ENCODE data around the gene SHROOM2. TPM values are rescaled to one million over a fixed set of nuclear protein-coding genes. Genes with fewer than 3 reads are reported as not detected.

Gene SHROOM2
- total and polyA plus RNA-seq, 10 donors: 0.21 to 3.7 (median 1.6) TPM

DNA sequence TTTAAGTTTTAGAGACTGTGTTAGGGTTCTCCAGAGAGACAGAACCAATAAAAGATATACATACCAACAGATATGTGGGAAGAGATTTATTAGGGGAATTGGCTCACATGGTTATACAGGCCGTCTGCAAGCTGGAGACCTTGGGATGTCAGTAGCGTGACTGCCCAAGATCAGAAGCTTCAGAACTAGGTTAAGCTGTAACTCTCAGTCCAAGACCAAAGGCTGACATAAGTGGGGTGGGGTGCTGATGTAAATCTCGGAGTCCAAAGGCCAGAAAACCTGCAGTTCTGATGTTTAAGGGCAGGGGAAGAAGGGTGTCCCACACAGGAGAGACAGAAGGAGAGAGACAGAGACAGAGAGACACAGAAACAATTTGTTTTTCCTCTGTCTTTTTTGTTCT is 191.4 kb downstream of the SHROOM2 start:
- WGBS, 5 donors: 69 to 100% (median 83%) methylated on average over 3 of the region's 3 CpGs
- DNase-seq: no peak
- intact Hi-C loops (cut with DNase I; ENCODE audit: low total_unique reads): no loop called here
- Histone ChIP-seq H3K4me1 (peaks cover 0 to 22% (median 5%) of the 10 kb centered on the region in 6 donors), H3K36me3 (no peaks in the 10 kb centered on the region), H3K27me3 (replicated peaks in 1 of 7) (no peaks in the 10 kb centered on the region), H3K4me3 (no peak overlapping the region), H3K9me3 (peaks cover 0 to 24% (median 2%) of the 10 kb centered on the region in 8 donors), H3K27ac (no peak overlapping the region)
- no peak for TF ChIP-seq POLR2A (IDR thresholded peaks at IDR 0.05)

DNA sequence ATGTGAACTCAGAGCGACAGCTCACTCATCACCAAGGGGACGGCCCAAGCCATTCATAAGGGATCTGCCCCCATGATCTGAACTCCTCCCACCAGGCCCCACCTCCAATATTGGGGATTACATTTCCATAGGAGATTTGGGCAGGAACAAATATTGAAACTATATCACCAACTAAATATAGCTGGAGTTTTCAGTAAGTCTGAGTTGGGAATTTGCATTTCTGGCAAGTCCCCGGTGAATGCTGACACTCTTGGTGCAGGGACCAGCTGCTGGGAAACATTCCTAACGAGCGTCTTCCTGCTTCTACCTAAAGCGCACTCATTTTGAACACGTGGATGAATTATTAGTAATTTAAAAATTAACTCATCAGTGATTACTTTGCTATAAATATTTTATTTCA is 194.2 kb downstream of the SHROOM2 start:
- 72 to 80% (median 76%) methylated on average over 7 of the region's 7 CpGs for WGBS, 5 donors
- DNase-seq: no peak

DNA sequence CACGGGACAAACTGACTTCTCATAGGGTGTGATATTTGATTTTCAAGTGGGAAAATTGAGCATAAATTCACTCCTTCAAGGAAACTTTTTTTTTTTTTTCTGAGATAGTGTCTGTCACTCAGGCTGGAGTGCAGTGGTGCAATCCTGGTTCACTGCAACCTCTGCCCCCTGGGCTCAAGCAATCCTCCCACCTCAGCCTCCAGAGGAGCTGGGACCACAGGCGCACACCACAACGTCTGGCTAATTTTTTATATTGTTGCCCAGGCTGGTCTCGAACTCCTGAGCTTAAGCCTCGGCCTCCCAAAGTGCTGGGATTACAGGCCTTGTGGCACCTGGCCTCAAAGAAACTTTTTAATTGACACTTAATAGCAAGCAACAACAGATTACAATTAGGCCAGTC is 194.7 kb downstream of the SHROOM2 start:
- no peaks in the 10 kb centered on the region for H3K27me3 ChIP-seq (replicated peaks in 1 of 7)
- WGBS, 5 donors: 64 to 76% (median 67%) methylated on average over 5 of the region's 5 CpGs
- no peaks in the 10 kb centered on the region for H3K9me3 ChIP-seq
- DNase-seq: no peak
- TF ChIP-seq POLR2A (IDR thresholded peaks at IDR 0.05) (no peak), POLR2AphosphoS5 (IDR thresholded peaks at IDR 0.05) (no peak)
- TF ChIP-seq, protein P1, sequence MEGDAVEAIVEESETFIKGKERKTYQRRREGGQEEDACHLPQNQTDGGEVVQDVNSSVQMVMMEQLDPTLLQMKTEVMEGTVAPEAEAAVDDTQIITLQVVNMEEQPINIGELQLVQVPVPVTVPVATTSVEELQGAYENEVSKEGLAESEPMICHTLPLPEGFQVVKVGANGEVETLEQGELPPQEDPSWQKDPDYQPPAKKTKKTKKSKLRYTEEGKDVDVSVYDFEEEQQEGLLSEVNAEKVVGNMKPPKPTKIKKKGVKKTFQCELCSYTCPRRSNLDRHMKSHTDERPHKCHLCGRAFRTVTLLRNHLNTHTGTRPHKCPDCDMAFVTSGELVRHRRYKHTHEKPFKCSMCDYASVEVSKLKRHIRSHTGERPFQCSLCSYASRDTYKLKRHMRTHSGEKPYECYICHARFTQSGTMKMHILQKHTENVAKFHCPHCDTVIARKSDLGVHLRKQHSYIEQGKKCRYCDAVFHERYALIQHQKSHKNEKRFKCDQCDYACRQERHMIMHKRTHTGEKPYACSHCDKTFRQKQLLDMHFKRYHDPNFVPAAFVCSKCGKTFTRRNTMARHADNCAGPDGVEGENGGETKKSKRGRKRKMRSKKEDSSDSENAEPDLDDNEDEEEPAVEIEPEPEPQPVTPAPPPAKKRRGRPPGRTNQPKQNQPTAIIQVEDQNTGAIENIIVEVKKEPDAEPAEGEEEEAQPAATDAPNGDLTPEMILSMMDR (IDR thresholded peaks at IDR 0.05 in 8 of 11, conservative IDR thresholded peaks at IDR 0.05 in 3 of 11): no peak
- no peaks in the 10 kb centered on the region for H3K36me3 ChIP-seq
- H3K27ac ChIP-seq: peak overlapping the region in 7 of 8 donors; percentile 74 to 91 (median 83)
- peak overlapping the region in 1 of 8 donors; percentile 41 for H3K4me3 ChIP-seq
- intact Hi-C loops (cut with DNase I; ENCODE audit: low total_unique reads): loop anchor here (10.0 kb wide), 1 partner anchor 96 kb away; no protein-coding TSS in a partner anchor
- H3K4me1 ChIP-seq: peaks cover 0 to 30% (median 5%) of the 10 kb centered on the region in 6 donors

More for the DNA sequence above, 194.2 kb downstream of the SHROOM2 start:
- Histone ChIP-seq H3K4me3 (peak overlapping the region in 1 of 8 donors; percentile 41), H3K9me3 (no peaks in the 10 kb centered on the region), H3K27me3 (replicated peaks in 1 of 7) (no peaks in the 10 kb centered on the region), H3K4me1 (peaks cover 0 to 29% (median 5%) of the 10 kb centered on the region in 6 donors), H3K36me3 (no peaks in the 10 kb centered on the region), H3K27ac (peak overlapping the region in 7 of 8 donors; percentile 74 to 91 (median 83))
- no peak for TF ChIP-seq POLR2AphosphoS5 (IDR thresholded peaks at IDR 0.05)
- TF ChIP-seq, protein P1 (IDR thresholded peaks at IDR 0.05 in 8 of 11, conservative IDR thresholded peaks at IDR 0.05 in 3 of 11): no peak
- TF ChIP-seq POLR2A (IDR thresholded peaks at IDR 0.05): no peak
- intact Hi-C loops (cut with DNase I; ENCODE audit: low total_unique reads): loop anchor here (10.0 kb wide), 1 partner anchor 96 kb away; no protein-coding TSS in a partner anchor

DNA sequence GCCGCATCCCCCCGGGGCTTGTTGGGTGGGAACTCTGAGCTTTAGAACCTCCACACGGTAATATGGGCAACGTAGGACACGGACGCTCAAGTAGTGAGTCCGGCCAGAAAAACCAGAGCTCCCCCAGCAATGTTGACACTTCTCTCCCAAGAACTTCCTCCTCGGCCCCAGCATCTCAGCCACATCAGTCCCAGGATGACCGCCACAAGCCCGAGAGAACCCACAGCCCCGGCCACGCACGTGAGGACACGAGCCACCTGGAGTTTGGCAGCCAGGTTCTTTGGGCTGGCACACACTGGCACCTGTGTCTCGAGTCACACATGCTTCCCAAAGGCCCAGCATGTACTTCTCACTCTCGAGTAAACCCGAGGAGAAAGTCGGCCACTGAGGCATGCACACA is 197.2 kb downstream of the SHROOM2 start:
- H3K27ac ChIP-seq: peak overlapping the region in 4 of 8 donors; percentile 22 to 91 (median 64)
- TF ChIP-seq, protein P1 (IDR thresholded peaks at IDR 0.05 in 8 of 11, conservative IDR thresholded peaks at IDR 0.05 in 3 of 11): no peak
- peak in 1 of 3 donors; percentile 15 for TF ChIP-seq POLR2AphosphoS5 (IDR thresholded peaks at IDR 0.05)
- TF ChIP-seq POLR2A (IDR thresholded peaks at IDR 0.05): no peak
- H3K27me3 ChIP-seq (replicated peaks in 1 of 7): no peaks in the 10 kb centered on the region
- no peaks in the 10 kb centered on the region for H3K36me3 ChIP-seq
- H3K4me3 ChIP-seq: no peak overlapping the region
- WGBS, 5 donors: 52 to 90% (median 80%) methylated on average over 13 to 18 of the region's 18 CpGs
- H3K4me1 ChIP-seq: peaks cover 0 to 42% (median 5%) of the 10 kb centered on the region in 6 donors
- intact Hi-C loops (cut with DNase I; ENCODE audit: low total_unique reads): loop anchor here (10.0 kb wide), 1 partner anchor 99 kb away; no protein-coding TSS in a partner anchor
- DNase-seq: no peak
- no peaks in the 10 kb centered on the region for H3K9me3 ChIP-seq
